Kidney capillary endothelial cell (primary cell): ENCODE results near the gene PTPN14.

Experiments
- DNase-seq: peaks from one replicate; pipeline ENCODE4 v3.0.0-alpha.2; 2018; ENCODE audit warnings: low spot score

The PTPN14 gene

DNA sequence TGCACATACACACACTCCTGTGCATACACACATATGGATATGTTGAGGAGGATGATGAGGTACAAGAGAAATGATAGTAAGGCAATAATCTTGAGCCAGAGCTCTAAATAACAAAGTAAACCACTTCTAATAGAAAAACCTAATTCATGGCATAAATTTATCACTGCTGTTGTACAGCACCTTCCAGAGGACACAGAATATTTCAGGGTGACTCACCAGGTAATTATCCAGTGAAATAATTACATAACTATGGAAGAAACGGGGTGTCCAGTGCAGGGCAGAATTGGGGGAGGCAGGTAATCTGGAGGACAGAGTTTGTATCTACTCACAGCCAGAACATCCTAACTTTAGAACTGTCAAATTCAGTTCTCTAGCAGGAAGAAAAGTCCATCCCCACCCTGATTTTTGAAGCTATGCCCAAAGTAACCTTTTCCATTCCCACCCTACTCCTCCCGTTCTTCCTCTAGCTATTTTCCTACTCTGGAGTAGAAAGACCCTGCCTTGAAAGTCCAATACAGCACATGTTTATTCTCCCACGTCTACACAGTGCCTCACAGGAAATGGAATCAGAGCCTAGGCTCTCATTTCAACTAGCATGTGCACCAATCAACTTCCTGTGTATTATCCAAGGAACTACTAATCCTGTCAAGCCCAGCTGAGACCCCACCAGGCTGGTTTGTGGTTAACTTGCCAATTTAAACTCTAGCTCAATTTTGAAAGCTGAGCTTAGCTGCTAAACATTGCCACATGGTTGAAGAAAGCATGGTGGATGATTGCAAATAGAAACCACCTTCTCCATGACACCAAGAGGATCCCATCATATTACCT lies 96.6 kb downstream of the PTPN14 start:
- peak; percentile 87 for DNase-seq

DNA sequence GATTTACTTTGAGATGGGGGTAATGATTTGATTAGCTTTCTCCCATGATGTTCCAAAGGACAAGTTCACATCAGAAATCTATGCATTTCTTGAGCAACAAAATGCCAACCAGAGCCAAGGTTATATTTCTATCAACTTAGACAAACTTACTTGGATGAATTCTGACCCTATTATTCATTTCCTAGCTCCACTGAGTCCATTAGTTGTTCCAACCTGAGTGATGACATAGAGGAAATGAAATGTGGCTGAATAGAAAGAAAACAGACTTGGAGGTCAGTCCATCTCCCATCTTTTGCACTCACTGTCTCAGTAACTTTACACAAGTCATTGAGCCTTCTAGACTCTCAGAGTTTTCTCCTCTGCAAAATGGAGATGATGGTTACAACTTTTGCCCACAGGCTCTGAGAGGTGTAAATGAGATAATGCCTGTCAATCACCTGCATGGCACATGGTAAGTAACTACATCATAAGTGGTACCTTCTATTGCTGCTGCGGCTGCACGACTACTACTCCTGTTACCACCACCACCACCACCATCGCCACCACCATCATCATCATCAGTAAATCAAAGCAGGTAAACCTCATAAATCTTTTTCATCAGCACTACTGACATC lies 98.2 kb downstream of the PTPN14 start:
- DNase-seq = peak; percentile 60

DNA sequence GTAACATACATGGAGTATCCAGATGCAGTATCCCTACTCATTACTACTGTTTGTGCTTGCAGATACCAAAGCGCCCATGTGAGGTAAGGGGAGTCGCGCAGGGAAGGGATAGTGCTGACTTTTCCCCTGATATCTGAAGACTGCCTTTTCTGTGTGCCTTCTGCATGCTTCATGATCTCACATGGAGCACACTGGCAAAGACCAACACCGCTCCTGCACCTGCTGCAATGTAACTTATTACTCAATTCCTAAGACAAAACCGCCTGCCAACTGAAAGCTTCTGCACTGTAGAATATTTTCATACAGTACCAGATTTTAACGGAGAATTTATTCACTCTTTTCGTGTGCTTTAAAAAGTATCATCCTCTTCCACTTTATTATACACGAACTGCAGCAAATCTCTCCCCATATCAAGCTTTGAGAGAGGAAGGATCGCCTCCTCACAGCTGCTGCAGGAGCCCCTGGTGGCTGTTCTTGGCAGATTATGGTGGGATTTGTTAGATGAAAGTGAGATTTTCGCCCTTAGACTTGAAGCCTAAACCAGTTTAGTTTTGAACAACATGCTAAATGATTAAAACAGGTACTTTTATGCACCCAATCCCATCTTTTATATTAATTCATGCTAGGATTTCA lies 99.1 kb downstream of the PTPN14 start:
- no peak for DNase-seq

DNA sequence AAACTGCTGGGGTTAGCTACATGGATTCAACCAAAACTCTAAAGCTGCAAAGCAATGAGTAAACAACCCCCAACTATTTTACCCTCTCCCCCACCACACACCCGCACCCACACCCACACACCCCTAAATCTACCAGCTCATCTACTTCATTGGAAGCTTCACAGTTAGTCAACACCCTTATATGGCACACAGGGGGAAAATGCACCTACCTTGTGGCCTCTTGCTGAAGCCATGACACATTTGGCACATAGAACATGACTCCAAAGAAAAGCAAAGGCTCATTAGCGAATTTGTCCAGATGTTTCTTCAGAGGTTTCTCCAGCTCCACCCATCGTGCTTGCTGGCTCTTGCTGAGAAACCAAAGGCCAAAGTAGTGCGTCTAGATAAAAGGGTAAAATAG lies 99.8 kb downstream of the PTPN14 start:
- DNase-seq = no peak

DNA sequence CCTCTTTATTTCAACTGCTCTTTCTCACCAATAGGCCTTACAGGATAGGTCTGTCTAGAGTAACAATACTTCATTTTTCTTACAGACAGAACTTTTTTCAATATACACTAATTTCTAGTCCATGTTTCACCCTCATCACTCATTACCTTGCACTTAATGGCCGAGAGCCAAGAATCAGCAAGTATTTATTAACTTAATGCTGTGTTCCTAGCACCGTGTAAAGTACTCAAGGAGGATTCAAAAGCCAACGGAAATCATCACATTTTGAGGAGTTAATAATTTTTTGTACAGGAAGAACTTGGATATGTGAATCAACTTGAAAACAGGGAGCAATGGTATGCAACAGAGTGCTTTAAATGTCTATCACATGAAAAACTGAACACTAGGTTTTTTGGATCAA lies 102.0 kb downstream of the PTPN14 start:
- DNase-seq = no peak

DNA sequence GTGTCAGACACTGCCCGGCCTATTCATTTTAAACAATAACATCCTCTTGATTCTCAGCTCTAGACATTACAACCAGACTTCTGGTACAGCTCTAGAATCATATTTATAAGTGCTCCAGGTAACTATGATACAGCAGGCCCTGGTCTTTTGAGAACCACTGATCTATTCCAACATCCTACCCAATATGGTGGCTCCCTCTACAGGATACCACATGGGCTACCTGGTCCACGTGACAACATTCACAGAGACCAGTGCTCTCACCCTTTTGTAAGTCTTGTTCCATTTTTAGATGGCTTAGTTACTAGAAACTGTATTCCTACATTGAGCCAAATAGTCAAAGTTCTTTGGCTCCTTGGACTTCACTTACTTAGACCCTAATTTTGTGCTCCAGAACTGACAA lies 102.9 kb downstream of the PTPN14 start:
- no peak for DNase-seq

DNA sequence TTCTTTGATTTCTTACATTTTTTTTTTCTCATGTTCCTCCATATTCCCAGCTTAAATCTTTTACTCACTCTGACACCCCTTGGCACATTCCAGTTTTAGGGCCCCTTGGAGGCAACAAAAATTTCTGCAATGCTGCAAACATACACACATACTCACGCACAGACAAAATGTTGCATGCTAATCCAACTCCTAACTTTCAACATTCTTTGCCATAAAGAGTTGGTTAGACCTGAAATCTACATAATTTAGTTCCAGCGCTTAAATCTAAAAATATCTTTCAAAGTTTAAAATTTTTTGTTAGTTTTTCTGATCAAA lies 103.9 kb downstream of the PTPN14 start:
- no peak for DNase-seq

DNA sequence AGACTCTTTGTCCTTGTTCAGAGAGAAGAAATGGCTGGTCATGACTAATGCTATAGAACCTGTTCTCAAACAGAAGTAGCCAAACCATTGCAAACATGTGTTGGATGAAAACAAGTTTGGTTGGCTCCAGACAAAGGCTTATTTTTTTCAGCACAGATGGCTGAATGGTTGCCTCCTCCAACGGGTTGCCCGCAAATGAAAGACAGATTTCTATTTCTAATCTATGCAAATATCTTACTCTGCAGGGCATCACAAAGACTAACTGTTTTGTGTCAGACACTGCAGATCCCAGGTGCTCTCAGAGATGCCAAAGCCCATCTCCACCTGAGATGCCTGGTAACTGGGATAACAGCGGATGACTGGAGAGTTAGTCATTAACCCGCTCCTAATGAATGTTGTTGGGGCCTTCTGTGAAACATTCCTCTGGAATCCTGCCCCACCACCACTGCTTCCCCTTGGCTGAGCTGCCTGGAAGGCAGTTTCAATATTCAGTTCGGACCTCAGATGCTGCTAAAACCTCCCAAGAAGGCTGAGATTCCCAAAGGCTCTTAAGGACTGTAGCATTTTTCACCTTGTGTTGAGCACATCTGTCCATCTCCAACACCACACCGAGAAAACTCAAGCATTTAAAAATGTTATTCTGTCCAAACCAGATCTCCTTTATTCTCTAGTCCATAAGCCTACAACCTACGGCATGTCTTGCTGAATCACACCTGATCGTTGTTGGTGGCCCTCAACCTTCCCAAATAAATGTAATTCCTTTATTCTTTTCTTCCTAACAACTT lies 104.4 kb downstream of the PTPN14 start:
- DNase-seq = peak; percentile 89

DNA sequence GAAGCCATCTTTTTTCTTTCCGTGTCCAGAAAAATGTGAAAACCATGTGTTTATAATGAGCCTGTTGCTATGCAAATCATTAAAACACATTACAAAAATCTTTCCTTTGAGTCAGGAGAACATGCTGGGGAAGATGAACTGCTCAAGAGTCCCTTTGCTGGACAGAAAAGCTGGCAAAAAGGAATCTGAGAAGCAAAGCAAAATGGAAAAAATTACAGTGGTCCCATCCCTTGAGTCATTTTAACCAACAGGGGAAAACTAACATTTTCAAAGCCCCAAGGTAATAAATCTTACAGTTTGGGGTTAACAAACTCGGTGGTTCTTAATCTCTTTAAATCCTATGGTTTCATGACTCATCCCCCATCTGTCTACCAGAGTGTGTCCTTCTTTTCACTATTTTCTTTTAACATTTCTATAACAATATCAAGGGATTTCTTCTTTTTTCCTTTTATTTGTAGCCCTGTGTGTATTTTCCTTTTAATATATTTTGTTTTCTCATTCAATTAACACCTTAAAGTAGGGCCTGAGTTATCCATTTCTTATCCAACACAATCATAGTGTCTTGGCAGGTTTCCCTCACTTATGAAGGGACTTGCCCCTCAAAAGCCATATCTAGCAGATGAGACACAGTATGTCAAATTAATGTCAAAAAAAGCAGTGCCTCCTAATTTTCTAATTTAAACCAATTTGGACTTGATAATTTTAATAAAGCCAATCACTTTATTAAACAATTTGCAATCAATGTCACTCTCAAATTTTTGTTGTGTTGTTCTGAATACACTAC lies 105.4 kb downstream of the PTPN14 start:
- DNase-seq = no peak

DNA sequence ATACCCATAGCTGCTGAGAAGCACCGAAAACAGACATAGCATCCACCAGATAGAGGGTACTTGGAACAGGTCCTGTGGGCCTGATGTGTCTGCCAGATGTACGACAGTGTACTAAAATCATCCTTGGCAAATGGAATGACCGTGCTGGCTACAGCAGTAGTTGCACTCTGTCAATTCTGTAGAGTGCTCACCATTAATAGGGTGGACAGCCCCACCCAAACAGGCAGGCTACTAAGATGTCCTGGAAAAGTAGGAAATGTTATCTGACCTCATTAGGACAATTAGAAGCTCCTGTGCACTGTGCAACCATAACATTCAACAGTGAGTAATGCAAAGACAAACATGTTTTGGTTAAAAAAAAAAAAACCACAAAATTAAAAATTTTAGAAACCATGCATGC lies 106.2 kb downstream of the PTPN14 start:
- no peak for DNase-seq

DNA sequence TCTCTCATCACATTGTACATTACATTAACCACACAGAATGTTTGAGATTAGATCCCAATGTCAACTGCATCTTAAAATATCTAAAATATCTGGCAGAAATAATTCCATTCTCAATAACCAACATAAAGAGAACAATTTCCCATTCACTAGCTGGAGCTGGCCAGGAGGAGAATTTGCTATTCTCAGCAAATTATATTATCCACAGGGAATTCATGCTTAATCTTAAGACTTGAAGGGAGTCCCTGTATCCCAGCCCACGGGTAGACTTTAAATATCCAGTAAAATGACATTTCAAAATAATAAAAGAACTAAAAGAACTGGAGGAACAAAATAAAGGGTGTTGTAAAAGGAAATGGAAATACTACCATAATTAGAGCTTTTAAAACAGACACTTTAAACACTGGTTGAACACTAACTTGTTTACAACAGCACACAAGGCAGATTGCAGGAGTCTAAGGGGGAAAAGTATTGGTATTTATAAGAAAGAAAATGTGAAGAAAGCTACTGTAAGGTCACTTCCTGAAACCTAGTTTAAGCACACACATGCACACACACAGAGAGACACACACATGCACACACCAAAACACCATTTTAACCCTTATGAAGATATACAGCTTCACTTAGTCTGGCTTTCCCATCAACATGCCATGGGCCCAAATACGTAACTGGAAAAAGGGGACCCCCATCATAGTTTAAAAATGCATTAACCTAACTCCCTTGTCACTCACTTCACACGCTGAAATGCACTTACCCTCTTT lies 107.0 kb downstream of the PTPN14 start:
- no peak for DNase-seq

DNA sequence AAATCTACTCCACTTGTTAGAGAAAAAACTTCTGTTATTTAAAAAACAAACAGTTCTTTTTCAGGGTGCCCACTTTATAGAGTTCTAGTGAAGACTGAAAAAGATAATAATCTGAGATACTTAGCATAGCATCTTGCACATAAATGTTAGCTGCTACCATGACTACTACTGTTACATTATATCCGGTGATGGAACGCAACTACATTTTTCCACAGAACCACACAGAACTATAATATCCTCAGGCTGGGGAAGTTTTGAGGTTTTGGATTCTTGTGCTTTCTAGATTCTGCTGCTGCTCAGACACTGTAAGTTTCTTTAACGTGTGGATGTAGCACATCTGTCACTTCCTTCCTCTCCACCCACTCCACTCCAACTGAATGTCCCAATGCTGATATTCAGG lies 110.3 kb downstream of the PTPN14 start:
- DNase-seq = no peak

DNA sequence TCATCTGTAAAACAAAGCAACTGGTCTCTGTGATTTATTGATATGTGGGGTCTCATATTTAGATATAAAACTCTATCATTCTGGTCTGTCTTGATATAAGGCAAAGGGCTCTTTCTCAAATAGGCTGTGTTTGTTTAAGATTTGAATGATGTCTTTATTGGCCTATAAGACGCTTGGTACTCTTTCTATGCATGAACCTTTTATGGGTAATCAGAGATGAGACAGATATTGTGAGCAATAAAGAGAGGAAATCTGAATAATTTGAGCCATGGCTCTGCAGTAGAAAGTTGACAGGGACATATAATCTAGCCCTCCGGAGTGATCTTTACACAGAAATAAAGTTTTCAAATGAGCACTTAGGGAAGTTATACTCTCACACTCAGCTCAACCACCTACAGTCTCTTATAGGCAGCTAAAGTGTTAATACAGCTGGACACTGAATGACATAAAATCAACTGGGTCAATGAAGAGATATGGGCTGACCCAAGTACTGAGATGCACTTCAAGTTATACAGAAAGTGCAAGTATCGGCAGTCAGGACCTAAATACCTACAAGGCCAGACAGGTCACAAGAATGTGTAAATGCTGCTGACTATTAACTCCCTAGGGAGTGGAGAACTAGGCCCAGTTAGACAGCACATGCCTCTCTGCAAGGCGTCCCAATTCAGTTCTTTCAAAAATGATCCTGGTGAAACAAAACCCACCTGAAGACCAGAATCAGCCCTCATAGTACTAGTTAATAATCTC lies 111.0 kb downstream of the PTPN14 start:
- no peak for DNase-seq

DNA sequence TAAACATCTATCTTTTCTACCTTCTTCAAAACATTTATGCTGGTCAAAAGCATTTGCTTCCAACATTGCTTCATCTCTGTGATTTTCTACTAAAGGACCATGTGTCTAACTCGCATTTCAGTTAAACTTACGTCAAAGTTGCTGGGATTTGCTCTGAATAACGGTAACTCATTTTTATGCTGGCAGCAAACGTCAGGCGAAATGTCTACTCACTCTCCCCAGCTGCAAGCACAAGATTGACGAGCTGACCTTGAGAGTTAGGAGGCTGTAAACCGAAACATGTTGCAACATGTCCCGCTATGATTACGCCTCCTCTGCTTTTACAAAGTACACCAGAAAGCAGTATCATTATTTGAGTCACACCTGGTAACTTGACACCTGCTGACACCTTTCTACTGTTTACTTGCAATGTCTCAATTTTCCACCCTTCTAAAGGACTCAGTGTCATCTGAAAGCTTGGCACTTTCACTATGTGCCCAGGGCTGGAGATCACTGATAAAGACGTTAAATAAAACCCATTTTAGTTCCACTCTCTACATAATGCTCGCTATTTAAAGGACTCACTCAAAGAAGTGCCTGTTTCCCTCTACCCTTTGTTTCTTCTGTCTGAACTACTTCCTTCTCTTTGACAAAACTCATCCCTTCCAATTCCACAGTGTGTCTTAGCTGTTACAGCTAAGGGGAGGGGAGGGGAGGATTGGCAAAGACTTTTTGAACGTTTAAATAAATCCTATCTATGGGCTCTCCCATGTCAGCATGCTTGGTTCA lies 111.9 kb downstream of the PTPN14 start:
- DNase-seq = no peak

DNA sequence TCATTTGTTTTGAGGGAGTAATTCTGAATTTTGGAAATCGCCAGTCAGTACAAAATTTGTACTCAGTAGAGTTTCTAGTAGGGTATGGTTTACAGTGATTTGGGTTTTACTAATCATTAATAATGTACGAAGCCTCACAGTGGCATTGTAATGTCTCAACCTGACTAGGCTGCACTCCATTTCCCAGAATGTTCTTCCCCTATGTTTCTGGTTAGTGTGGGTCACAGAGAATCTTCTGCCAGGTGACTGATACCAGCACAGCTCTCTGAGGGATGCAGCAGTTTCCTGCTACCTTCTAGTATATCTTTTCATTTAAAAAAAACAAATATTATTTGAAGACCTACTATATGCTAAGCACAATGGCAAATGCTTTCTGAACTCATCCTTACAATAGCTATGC lies 112.9 kb downstream of the PTPN14 start:
- DNase-seq = no peak

DNA sequence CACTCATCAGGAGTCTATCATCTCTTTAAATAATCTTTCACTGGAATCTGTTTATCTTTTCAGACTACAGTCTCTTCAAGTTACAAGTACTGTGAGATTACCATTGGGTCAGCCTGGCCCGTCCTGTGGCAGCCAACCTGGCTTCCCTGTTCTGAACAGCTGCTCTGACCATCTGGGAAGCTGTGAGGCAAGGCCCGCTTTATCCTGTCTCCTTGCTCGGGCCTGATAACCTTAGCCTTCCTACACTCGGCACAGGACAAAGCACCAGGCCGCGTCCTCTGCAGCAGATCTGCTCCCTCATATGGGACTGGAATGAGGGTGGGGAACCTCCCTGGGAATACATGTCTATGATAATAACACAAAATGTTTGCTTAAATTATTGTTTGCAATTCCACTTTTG lies 113.3 kb downstream of the PTPN14 start:
- DNase-seq = no peak

DNA sequence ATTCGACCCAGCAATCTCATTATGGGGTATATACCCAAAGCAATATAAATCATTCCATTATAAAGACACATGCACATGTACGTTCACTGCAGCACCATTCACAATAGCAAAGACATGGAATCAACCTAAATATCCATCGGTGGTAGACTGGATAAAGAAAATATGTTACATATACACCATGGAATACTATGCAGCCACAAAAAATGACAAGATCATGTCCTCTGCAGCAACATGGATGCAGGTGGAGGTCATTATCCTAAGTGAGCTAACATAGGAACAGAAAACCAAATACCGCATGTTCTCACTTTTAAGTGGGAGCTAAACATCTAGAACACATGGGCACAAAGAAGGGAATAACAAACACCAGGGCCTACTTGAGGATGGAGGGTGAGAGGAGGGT lies 115.5 kb downstream of the PTPN14 start:
- DNase-seq = no peak

DNA sequence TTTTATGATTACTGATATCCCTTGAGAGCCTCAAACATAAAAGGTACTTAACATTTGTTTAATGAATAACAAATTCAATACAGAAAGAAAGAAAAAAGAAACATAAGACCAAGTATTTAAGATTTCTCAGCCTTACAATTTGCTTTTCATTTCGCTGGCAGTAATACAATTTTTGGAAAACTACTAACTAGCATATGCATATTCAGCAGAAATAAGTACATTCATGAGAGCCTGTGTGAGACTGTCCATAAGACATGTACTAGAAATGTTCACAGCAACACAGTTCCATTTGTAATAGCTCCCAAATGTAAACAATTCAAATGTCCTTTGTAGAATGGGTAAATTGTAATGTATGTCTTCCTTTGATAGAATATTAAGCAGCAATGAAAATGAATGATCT lies 119.2 kb downstream of the PTPN14 start:
- no peak for DNase-seq

DNA sequence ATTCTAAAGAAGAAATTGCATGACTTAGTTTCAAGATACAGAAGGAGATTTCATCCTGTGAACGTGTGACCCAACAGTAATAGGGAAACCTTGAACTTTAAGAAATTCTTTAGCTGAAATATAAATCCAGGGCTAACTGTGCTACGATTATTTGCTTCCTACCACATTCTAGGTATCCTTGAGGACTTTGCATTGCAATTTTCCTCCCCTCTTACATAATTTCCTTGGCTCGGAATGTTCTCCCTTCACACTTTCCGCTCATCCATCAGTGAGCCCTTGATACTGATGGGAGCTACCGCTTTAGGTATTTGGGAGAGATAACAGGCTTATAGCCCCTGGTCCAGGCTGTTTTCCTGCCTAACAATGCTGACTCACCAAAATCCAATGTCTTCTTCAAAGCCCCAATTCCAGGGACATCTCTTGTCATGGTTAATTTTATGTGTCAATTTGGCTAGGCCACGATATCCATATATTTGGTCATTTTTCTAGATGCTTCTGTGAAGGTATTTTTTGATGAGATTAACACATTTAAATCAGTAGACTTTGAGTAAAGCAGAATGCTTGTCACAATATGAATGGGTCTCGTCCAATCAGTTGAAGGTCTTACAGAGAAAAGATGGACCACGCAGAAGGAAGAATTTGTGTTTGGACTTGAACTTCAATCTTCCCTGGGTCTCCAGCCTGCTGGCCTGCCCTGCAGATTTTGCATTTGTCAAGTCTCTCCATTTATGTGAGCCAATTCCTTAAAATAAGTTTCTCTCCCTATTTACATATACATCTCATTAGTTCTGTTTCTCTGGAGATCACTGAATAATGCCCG lies 121.2 kb downstream of the PTPN14 start:
- no peak for DNase-seq
